ENCODE results near the gene NYNRIN. TPM values are rescaled to one million over a fixed set of nuclear protein-coding genes. Genes with fewer than 3 reads are reported as not detected.

Gene NYNRIN
- total RNA-seq, 1 donor from 2014 or later, result 40.0 TPM

DNA sequence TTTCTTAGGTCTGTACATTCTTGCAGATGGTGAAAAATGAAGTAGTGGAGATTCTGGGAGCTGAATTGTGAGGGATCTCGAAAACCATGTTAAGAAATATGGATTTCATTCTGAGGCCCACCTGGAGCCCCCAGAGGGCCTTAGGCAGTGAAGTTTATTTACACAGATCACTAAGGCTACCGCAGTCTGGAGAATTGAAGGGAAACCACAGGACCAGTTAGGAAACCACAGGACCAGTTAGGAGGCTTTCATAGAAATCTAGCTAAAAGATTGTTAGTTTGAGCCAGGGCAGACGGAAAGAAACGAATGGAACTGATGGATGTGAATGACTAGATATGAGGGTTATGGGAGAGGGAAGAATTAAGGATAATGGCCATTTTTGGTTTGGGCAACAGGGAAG, 23.5 kb downstream of the NYNRIN start:
- Mint-ChIP-seq H3K4me1 (ENCODE audit: low read depth) (peaks cover 8% of the 10 kb centered on the region), H3K36me3 (ENCODE audit: insufficient read depth) (no peaks in the 10 kb centered on the region), H3K27me3 (peaks cover 14% of the 10 kb centered on the region), H3K4me3 (ENCODE audit: low read depth) (no peak overlapping the region), H3K9me3 (ENCODE audit: low read depth) (no peaks in the 10 kb centered on the region), H3K27ac (no peak overlapping the region)
- no peak for DNase-seq (ENCODE audit: low spot score, unreplicated experiment)
- TF ChIP-seq CTCF (IDR thresholded peaks at IDR 0.05; ENCODE audit: unreplicated experiment), result no peak

DNA sequence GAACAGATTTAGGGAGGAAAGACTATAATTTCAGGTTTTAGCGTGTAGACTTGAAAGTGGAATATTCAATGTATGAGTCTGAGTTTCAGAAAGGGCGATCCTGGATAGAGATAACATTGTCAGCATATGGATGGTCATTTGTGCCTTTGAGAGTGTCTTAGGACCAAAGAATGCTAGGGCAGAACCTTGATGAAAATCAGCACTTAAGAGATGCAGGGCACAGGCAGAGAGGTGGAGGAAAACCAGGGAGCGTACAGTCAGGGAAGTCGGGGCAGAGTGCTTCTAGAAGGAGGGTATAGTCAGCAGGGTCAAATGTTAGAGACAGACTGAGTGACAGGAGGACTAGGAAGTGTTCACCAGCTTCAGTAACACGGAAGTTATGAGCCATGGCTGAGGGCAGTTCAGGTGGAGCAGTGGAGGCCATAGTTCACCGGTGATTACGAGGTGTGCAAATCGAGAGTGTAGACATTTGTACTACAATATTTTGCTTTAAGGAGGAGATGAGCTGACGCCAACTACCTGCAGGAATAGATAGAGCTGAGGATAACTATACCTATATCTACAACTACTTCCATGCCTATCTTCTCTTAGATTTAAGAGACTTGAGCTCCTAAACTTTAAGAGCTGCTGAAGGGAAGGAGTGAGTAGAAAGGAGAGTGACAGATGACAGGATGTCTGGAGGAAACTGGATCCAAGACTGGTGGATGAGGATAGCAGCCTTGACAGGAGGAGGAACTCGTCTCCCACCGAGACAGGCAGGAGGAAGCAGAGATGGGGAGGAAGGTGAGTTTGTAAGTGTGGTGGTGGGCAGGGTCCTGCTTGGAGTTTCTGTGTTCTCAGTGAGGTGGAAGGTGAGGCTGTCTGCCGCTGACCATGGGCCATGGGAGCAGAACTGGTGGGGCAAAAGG, 24.1 kb downstream of the NYNRIN start:
- no peak for DNase-seq (ENCODE audit: low spot score, unreplicated experiment)
- H3K36me3 Mint-ChIP-seq (ENCODE audit: insufficient read depth), result no peaks in the 10 kb centered on the region
- H3K4me3 Mint-ChIP-seq (ENCODE audit: low read depth), result no peak overlapping the region

GRCh38 chr14:24425704-24426103, 26.9 kb downstream of the NYNRIN start:
- H3K27ac Mint-ChIP-seq, result no peak overlapping the region
- no peaks in the 10 kb centered on the region for H3K36me3 Mint-ChIP-seq (ENCODE audit: insufficient read depth)
- no peaks in the 10 kb centered on the region for H3K27me3 Mint-ChIP-seq
- H3K4me1 Mint-ChIP-seq (ENCODE audit: low read depth), result peaks cover 11% of the 10 kb centered on the region
- H3K9me3 Mint-ChIP-seq (ENCODE audit: low read depth), result no peaks in the 10 kb centered on the region
- TF ChIP-seq CTCF (IDR thresholded peaks at IDR 0.05; ENCODE audit: unreplicated experiment), result no peak
- no peak overlapping the region for H3K4me3 Mint-ChIP-seq (ENCODE audit: low read depth)
- no peak for DNase-seq (ENCODE audit: low spot score, unreplicated experiment)

More for the DNA sequence above, 24.1 kb downstream of the NYNRIN start:
- H3K27me3 Mint-ChIP-seq, result peaks cover 14% of the 10 kb centered on the region
- H3K9me3 Mint-ChIP-seq (ENCODE audit: low read depth), result no peaks in the 10 kb centered on the region
- TF ChIP-seq CTCF (IDR thresholded peaks at IDR 0.05; ENCODE audit: unreplicated experiment), result no peak
- H3K4me1 Mint-ChIP-seq (ENCODE audit: low read depth), result peaks cover 10% of the 10 kb centered on the region
- no peak overlapping the region for H3K27ac Mint-ChIP-seq

GRCh38 chr14:24426150-24426911, 27.5 kb downstream of the NYNRIN start:
- no peak for DNase-seq (ENCODE audit: low spot score, unreplicated experiment)
- H3K27ac Mint-ChIP-seq, result peak overlapping the region; percentile 93
- H3K4me3 Mint-ChIP-seq (ENCODE audit: low read depth), result peak overlapping the region; percentile 9

More at GRCh38 chr14:24426150-24426911, 27.5 kb downstream of the NYNRIN start:
- H3K27me3 Mint-ChIP-seq, result no peaks in the 10 kb centered on the region
- H3K36me3 Mint-ChIP-seq (ENCODE audit: insufficient read depth), result no peaks in the 10 kb centered on the region
- peaks cover 14% of the 10 kb centered on the region for H3K4me1 Mint-ChIP-seq (ENCODE audit: low read depth)
- no peak for TF ChIP-seq CTCF (IDR thresholded peaks at IDR 0.05; ENCODE audit: unreplicated experiment)
- H3K9me3 Mint-ChIP-seq (ENCODE audit: low read depth), result no peaks in the 10 kb centered on the region
